Esophagus muscularis mucosa (tissue), 4 donors: ENCODE results near the gene SPRR2G. TPM values are rescaled to one million over a fixed set of nuclear protein-coding genes. Genes with fewer than 3 reads are reported as not detected.

Experiments
- DNase-seq: peaks from one replicate; pipeline ENCODE4 v3.0.0-alpha.2; 2017; ENCODE audit errors: extremely low spot score
- H3K27ac ChIP-seq, 4 donors: fragments of 200-600 bp; sonication (generic); replicated peaks in 1 of 4; 1 replicate in 3 of 4; 2 replicates in 1 of 4; pipeline ENCODE4 v1.5.1; 2016 to 2019; ENCODE audit warnings: mild to moderate bottlenecking in 1 of 4
- H3K27me3 ChIP-seq, 4 donors: fragments of 200-600 bp; sonication (generic); one replicate each; pipeline versions ENCODE4 v1.5.1 to v1.6.0; 2016 to 2019
- H3K36me3 ChIP-seq, 4 donors: fragments of 200-600 bp; sonication (generic); one replicate each; pipeline ENCODE4 v1.5.1; 2016 to 2019
- H3K4me1 ChIP-seq, 4 donors: fragments of 200-600 bp; sonication (generic); one replicate each; pipeline ENCODE4 v1.5.1; 2016 to 2019
- H3K4me3 ChIP-seq, 4 donors: fragments of 200-600 bp; sonication (generic); 1 replicate in 2 of 4; 2 replicates in 2 of 4; pipeline ENCODE4 v1.5.1; 2016 to 2019; ENCODE audit warnings: mild to moderate bottlenecking in 4 of 4, moderate library complexity in 1 of 4
- H3K9me3 ChIP-seq, 4 donors: fragments of 200-600 bp; sonication (generic); 1 replicate in 3 of 4; 2 replicates in 1 of 4; pipeline ENCODE4 v1.5.1; 2016 to 2019
- EP300 ChIP-seq: sonication (generic); formaldehyde crosslinking; IDR thresholded peaks from one replicate; pipeline ENCODE4 v1.6.1; 2017; ENCODE audit warnings: antibody characterized with exemption
- POLR2A ChIP-seq: fragments of 450-650 bp; IDR thresholded peaks from one replicate; pipeline ENCODE4 v1.6.1; 2017; ENCODE audit warnings: antibody characterized with exemption, moderate library complexity, mild to moderate bottlenecking, low read depth
- POLR2AphosphoS5 ChIP-seq, 2 donors: sonication (generic); formaldehyde crosslinking; IDR thresholded peaks; one replicate each; pipeline ENCODE4 v1.6.1; 2017; ENCODE audit warnings: antibody characterized with exemption in 2 of 2
- WGBS: methylation state at CpG from one replicate; pipeline ENCODE4 v1.1.5; 2018; 5-methylcytosine and 5-hydroxymethylcytosine counted together
- intact Hi-C: fragments of 100-400 bp; cut with DNase I; formaldehyde crosslinking; loops from one replicate; pipeline ENCODE4 v1.15.1; 2023
- total RNA-seq, 4 donors: library from RNA; depleted of rRNA; stranded (reverse); fragments of >200 nt; gene quantifications; one replicate each; pipeline versions ENCODE4 v1.1.0 to v1.2.1, GENCODE V29; 2016
- TF ChIP-seq, protein P1 (sequence below), 3 experiments: fragments of 200-600 bp in 2 of 3; fragments of 450-650 bp in 1 of 3; sonication (generic) in 2 of 3; IDR thresholded peaks; one replicate each; pipeline ENCODE4 v1.5.1; 2017 to 2019; ENCODE audit warnings: antibody characterized with exemption in 3 of 3, mild to moderate bottlenecking in 2 of 3, moderate library complexity in 1 of 3

The SPRR2G gene
- total RNA-seq, 4 donors from 2014 or later: not detected

DNA sequence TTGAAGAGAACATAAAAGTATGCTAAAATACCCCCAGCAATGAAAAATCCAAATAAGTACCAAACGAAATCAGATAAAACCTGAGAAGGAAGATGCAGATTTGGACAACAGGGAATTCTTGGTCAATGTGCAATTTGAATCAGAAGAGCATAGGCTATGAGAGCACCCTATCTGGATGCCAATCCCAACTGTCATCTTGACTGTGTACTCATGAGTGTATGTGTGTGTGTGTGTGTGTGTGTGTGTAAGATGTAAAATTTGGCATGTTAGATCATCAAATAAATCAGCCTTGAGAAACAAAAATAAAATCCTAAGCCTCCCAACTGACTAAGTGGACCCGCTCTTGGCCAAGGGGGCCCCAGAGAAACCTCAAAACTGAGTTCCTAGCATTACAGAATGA lies 18.0 kb upstream of the SPRR2G start:
- intact Hi-C loops: no loop called here
- WGBS: 87% methylated on average over 2 of the region's 2 CpGs

DNA sequence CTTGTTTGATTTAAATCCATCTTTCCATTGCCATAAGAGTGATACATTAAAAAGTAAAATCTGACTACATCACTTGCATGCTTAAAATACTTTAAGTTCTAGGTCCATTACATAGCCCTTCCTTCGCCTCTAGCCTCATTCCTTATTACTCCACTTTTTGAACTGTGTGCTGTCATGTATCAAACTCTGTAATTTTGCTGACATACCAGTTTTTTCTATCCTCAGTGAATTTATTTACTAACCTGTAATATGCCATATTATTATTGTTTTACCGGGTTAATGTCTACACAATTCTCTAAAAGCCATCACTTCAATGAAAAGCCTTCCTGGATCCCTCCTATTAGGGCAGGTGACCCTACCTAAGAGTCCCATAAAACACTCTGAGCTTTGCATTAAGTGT lies 4.9 kb upstream of the SPRR2G start:
- Histone ChIP-seq H3K4me3 (no peak overlapping the region), H3K36me3 (no peaks in the 10 kb centered on the region), H3K27ac (no peak overlapping the region), H3K4me1 (no peaks in the 10 kb centered on the region), H3K27me3 (peaks cover 0 to 4% (median 0%) of the 10 kb centered on the region in 4 donors), H3K9me3 (peaks cover 0 to 15% (median 9%) of the 10 kb centered on the region in 4 donors)
- TF ChIP-seq POLR2AphosphoS5 (IDR thresholded peaks at IDR 0.05): no peak
- TF ChIP-seq, protein P1, sequence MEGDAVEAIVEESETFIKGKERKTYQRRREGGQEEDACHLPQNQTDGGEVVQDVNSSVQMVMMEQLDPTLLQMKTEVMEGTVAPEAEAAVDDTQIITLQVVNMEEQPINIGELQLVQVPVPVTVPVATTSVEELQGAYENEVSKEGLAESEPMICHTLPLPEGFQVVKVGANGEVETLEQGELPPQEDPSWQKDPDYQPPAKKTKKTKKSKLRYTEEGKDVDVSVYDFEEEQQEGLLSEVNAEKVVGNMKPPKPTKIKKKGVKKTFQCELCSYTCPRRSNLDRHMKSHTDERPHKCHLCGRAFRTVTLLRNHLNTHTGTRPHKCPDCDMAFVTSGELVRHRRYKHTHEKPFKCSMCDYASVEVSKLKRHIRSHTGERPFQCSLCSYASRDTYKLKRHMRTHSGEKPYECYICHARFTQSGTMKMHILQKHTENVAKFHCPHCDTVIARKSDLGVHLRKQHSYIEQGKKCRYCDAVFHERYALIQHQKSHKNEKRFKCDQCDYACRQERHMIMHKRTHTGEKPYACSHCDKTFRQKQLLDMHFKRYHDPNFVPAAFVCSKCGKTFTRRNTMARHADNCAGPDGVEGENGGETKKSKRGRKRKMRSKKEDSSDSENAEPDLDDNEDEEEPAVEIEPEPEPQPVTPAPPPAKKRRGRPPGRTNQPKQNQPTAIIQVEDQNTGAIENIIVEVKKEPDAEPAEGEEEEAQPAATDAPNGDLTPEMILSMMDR (IDR thresholded peaks at IDR 0.05): no peak
- no peak for TF ChIP-seq POLR2A
- no peak for TF ChIP-seq EP300
- WGBS: 88% methylated on average over 2 of the region's 2 CpGs
- intact Hi-C loops: no loop called here
- no peak for DNase-seq

More for the DNA sequence above, 18.0 kb upstream of the SPRR2G start:
- no peak for DNase-seq
- Histone ChIP-seq H3K9me3 (no peaks in the 10 kb centered on the region), H3K4me3 (no peak overlapping the region), H3K4me1 (no peaks in the 10 kb centered on the region), H3K27me3 (no peaks in the 10 kb centered on the region), H3K27ac (no peak overlapping the region), H3K36me3 (no peaks in the 10 kb centered on the region)
- TF ChIP-seq, protein P1 (IDR thresholded peaks at IDR 0.05): no peak

DNA sequence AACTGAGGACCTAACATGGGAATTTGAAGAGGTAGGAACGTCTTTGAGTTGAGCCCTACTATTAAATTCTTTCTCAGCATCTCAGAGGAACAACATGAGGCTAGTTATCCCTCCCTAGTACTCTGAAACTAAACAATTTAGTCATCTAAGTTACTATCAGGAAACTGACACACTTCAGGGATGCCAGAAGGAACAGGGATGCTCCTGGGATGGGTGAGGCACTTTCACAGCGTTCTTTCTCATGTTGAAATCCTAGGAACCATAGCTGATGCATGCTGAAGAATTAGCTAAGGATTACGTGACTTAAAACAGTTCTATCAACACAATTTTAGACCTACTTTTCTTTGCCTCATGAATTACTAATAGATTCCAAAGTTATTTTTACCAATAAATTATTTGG lies 1.8 kb upstream of the SPRR2G start:
- Histone ChIP-seq H3K27ac (no peak overlapping the region), H3K4me3 (no peak overlapping the region), H3K9me3 (peaks cover 0 to under 1% (median 0%) of the 10 kb centered on the region in 4 donors), H3K36me3 (no peaks in the 10 kb centered on the region), H3K27me3 (no peaks in the 10 kb centered on the region), H3K4me1 (no peaks in the 10 kb centered on the region)
- WGBS: 75% methylated on average over 3 of the region's 3 CpGs
- intact Hi-C loops: no loop called here
- no peak for TF ChIP-seq EP300
- no peak for TF ChIP-seq POLR2AphosphoS5 (IDR thresholded peaks at IDR 0.05)
- TF ChIP-seq POLR2A: no peak
- TF ChIP-seq, protein P1 (IDR thresholded peaks at IDR 0.05): no peak
- DNase-seq: no peak

DNA sequence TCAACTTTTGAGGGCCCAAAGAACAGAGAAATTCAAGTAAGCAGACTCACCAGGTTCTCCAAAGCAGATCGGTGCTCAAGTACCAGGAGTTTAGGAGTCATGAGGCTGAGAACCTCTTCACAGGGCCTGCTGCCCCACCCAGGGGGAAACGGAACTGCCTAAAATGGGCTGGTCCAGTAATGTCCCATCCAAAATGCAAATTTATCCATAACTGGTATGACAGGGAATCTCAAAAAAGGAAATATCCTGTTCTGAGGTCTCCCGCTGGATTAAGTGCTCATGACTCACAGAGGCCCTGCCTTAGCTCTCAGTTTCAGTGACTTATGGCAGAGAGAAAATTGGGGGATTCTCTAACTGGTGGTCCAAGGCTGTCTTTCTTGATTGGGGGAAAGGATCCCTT lies 9.3 kb downstream of the SPRR2G start:
- no peak for DNase-seq
- H3K36me3 ChIP-seq: no peaks in the 10 kb centered on the region
- intact Hi-C loops: no loop called here
- 87% methylated on average over 3 of the region's 3 CpGs for WGBS
- no peak overlapping the region for H3K4me3 ChIP-seq
- H3K9me3 ChIP-seq: no peaks in the 10 kb centered on the region
- peaks cover 0 to 4% (median 0%) of the 10 kb centered on the region in 4 donors for H3K27me3 ChIP-seq
- no peak overlapping the region for H3K27ac ChIP-seq
- no peaks in the 10 kb centered on the region for H3K4me1 ChIP-seq
- TF ChIP-seq POLR2AphosphoS5 (IDR thresholded peaks at IDR 0.05) (no peak), EP300 (no peak), POLR2A (no peak)
- TF ChIP-seq, protein P1 (IDR thresholded peaks at IDR 0.05): no peak

DNA sequence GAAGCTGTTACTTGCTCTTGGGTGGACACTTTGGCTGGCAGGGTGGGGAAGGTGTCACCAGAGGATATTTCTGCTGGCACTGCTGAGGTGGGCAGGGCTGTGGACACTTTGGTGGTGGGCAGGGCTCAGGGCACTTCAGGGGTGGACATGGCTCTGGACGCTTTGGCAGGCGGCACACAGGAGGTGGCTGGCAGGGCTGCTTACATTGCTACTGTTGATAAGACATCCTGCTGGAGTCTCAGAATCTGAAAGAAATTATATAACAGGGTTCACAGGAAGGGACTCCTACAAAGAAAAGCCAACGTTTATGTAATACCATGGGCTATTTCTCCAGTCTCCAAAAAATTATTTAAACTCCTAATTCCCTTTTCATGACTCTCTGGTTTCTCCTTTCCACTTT lies 10.2 kb downstream of the SPRR2G start:
- DNase-seq: no peak
- intact Hi-C loops: no loop called here
- Histone ChIP-seq H3K27ac (no peak overlapping the region), H3K4me1 (no peaks in the 10 kb centered on the region), H3K27me3 (peaks cover 0 to 3% (median 0%) of the 10 kb centered on the region in 4 donors), H3K36me3 (no peaks in the 10 kb centered on the region), H3K4me3 (no peak overlapping the region), H3K9me3 (no peaks in the 10 kb centered on the region)
- 59% methylated on average over 3 of the region's 3 CpGs for WGBS
- TF ChIP-seq POLR2A (no peak), EP300 (no peak), POLR2AphosphoS5 (IDR thresholded peaks at IDR 0.05) (no peak)
- TF ChIP-seq, protein P1 (IDR thresholded peaks at IDR 0.05): no peak
